Left kidney (tissue), 2 donors: Measurements from ENCODE around the gene TM7SF2. TPM values are rescaled to one million over a fixed set of nuclear protein-coding genes. Genes with fewer than 3 reads are reported as not detected.

Source experiments
- DNase-seq: peaks from one replicate; pipeline ENCODE4 v3.0.0-alpha.2; 2013
- polyA plus RNA-seq: library from polyadenylated mRNA; unstranded; fragments of 120-200 nt; gene quantifications from one replicate; pipeline ENCODE4 v1.2.1, GENCODE V29; 2013; ENCODE audit not compliant: insufficient read length

The TM7SF2 gene
- polyA plus RNA-seq, 1 donor: 63.8 TPM

- no peak for DNase-seq
Observed at GRCh38 chr11:65087216-65087615, 24.5 kb upstream of the TM7SF2 start.

- DNase-seq: no peak
Observed at GRCh38 chr11:65087827-65088226, 23.8 kb upstream of the TM7SF2 start.

- no peak for DNase-seq
Observed at GRCh38 chr11:65089621-65090020, 22.1 kb upstream of the TM7SF2 start.

GRCh38 chr11:65090628-65091027 lies 21.0 kb upstream of the TM7SF2 start:
- no peak for DNase-seq

GRCh38 chr11:65095427-65095826 lies 16.2 kb upstream of the TM7SF2 start:
- DNase-seq: no peak

DNA sequence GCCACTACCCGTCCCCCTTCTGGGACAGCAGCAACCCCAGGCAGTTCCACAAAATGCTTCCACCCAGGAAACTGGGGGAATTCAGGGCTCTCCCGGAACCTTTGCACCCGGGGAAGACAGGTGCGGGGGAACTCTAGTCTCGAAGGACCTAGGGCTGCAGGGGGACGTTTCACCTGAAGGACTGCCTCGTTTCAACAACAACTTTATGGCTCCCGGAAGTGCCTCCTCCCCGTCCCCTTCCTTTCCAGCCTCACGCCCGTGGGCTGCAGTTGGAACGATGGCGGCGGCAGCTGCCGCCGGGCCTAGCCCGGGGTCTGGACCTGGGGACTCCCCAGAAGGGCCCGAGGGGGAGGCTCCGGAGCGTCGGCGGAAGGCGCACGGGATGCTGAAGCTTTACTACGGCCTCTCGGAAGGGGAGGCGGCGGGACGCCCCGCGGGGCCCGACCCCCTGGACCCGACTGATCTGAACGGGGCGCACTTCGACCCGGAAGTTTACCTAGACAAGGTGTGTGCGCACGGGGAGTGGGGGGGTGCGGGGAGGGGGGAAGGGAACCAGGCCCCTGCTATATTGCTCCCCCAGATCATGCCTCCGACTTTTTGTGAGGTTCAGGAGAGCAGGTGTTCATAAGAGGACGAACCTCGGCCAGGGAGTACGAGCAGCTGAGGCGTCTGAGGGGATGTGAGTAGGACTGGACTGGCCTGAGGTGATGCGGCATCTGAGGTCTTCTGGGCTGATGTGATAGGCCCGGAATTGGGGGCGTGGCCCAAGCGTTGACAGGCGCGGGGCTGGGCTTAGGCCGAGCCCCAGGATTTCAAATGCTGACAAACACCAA lies 15.5 kb upstream of the TM7SF2 start, which contains the start of gene VPS51:
Gene VPS51 (plus strand): TSS at position 241 of the 833 bp plus-strand sequence. CDS start 37 bp downstream, at position 278.
- peak; percentile 91 for DNase-seq

DNA sequence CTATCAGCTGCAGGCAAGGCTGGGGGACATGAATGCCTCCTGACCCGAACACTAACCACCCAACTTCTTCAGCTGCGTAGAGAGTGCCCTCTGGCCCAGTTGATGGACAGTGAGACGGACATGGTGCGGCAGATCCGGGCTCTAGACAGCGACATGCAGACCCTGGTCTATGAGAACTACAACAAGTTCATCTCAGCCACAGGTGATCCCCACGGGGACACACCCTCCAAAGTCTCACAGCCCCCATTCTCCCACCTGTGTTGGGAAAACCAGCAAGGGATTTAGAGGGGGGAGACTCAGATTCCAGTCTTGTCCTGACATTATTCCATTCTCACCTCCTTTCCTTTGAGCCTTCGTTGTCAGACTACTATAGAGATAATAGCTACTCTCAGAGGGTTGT lies 14.7 kb upstream of the TM7SF2 start:
- DNase-seq: no peak

- DNase-seq: no peak
Observed at GRCh38 chr11:65100674-65101350, 10.9 kb upstream of the TM7SF2 start.

GRCh38 chr11:65102142-65103095 lies 9.3 kb upstream of the TM7SF2 start:
- no peak for DNase-seq

- no peak for DNase-seq
Observed at GRCh38 chr11:65103476-65103875, 8.2 kb upstream of the TM7SF2 start.

DNA sequence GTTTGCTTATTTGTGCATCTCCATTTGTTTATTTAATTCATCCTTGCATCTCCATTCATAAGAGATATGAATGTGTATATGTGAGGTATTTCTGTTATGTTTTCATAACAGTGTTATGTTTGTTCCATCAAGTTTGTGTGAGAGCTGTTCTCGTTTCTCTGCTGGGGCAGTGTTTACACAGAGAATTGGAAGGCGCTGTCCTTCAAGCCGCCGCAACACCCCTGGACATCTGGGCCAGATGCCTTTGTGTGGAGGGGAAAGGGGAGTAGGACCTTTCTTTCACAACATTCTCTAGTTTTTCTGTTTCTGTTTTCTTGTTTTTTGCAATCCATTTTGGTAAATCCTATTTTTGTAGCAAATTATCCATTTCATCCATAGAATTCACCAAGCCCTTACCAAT lies 7.0 kb upstream of the TM7SF2 start:
- no peak for DNase-seq

DNA sequence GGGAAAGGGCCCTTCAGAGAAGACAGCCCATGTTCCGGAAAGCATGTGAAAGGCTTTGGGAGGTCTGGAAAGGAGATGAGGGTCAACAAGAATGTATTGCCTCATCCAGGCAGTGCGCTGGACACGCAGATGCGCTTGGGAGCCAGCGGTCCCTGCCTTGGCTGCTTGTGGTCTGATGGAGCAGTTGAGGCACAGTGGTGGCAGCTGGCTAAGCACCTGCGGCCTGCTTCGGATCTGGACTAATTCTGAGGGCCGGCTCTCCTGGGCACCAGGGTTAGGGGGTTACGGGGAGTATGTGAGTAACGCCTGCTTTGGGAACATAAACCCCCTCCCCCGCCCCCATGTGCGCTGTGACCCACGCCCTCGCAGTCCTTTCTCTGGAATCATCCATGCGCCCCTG lies 4.6 kb upstream of the TM7SF2 start:
- no peak for DNase-seq

DNA sequence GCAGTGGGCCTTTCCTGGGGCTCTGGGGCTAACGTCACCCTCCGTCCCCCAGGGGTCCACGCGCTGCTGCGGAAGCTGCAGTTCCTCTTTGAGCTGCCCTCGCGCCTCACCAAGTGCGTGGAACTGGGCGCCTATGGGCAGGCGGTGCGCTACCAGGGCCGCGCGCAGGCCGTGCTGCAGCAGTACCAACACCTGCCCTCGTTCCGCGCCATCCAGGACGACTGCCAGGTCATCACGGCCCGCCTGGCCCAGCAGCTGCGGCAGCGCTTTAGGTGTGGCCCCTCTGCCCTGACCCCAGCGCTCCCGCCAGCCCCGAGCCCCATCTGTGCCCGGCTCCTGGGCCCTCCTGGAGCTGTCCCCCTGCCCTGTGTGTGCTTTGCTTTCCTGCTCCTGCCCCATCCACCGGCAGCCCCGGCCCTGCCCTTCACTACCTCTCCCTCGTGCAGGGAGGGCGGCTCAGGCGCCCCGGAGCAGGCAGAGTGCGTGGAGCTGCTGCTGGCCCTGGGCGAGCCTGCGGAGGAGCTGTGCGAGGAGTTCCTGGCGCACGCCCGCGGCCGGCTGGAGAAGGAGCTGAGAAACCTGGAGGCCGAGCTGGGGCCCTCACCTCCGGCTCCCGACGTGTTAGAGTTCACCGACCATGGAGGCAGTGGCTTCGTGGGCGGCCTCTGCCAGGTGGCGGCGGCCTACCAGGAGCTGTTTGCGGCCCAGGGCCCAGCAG lies 3.8 kb upstream of the TM7SF2 start:
- DNase-seq: no peak

GRCh38 chr11:65108469-65109123 lies 3.1 kb upstream of the TM7SF2 start:
- no peak for DNase-seq

DNA sequence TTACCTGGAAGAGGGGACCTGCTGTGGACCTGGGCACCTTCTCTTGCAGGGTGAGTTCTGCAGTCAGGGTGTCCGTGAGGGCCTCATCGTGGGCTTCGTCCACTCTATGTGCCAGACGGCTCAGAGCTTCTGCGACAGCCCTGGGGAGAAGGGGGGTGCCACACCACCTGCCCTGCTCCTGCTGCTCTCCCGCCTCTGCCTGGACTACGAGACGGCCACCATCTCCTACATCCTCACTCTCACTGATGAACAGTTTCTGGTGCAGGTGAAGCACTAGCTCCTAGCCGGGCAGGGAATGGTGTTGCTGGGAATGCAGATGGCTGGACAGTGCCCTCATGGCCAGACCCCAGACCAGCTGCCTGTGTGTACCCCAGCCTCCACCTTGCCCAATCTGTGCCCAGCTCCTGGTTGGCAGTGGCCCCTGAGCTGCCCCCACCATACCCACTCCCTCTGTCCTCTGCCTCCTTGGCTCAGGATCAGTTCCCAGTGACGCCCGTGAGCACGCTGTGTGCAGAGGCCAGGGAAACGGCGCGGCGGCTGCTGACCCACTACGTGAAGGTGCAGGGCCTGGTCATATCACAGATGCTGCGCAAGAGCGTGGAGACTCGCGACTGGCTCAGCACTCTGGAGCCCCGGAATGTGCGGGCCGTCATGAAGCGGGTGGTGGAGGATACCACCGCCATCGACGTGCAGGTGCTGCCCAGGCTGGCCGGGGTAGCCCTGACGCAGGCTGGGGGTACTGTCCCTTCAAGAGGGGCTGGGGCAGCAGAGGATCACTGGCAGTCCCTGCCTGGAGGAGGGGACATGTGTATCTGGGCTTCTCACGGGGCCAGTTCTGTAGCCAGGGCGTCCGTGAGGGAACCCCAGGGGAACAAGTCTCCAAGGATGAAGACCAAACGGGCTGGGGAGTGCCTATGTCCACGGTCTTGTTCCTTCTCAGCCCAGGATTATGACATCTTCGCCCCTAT lies 2.2 kb upstream of the TM7SF2 start:
- DNase-seq: no peak

DNA sequence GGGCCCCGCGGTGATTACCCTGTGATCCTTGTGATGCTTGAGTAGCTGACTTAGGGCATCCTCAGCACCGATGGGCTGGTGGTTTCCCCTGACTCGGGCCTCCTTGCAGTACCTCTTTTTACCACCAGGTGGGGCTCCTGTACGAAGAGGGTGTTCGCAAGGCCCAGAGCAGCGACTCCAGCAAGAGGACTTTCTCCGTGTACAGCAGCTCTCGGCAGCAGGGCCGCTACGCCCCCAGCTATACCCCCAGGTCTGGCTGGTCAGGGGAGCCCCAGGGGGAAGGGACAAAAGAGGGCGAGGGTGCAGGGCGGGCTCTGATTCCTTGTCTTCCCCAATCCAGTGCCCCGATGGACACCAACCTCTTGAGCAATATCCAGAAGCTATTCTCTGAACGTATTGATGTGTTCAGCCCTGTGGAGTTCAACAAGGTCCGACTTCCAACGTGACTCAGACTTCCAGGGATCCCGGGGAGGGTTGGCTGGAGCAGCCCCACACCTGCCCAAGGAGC lies 1.3 kb upstream of the TM7SF2 start:
- peak; percentile 82 for DNase-seq

- DNase-seq: no peak
Observed at GRCh38 chr11:65111159-65111743, 421 bp upstream of the TM7SF2 start.

DNA sequence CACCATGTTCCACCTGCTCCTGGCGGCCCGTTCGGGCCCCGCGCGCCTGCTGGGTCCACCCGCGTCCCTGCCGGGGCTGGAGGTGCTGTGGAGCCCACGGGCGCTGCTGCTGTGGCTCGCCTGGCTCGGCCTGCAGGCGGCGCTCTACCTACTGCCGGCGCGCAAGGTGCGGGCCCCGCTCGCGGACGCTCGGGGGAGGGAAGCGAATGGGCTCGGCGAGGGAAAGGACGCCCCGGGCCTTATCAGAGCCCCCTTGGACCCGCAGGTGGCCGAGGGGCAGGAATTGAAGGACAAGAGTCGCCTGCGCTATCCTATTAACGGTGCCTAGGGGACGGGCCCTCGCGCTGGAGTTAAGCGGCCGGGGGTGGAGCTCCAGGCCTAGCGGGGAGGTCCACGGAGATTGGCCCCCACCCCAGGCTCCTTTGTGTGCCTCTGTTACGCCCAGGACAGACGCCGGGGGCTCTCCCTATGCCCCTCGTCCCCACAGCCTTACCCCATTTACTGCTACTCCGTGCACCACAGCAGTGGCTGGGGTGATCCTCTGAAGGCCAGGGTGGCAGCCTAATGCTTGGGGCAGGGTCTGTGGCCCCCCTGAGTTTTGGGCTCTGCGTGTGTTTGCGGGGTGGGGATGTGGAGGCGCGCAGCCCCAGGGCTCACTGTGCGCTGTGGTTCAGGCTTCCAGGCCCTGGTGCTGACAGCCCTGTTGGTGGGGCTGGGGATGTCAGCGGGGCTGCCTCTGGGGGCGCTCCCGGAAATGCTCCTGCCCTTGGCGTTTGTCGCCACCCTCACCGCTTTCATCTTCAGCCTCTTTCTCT lies 1.1 kb downstream of the TM7SF2 start:
- no peak for DNase-seq
